22Rv1 (cell line): ENCODE data around the gene CARD11.

ENCODE experiments used
- H3K27ac ChIP-seq: fragments of 450-650 bp; 2 replicates; pipeline ENCODE4 v1.5.1; 2017
- CTCF ChIP-seq: fragments of 450-650 bp; IDR thresholded peaks from 2 replicates; pipeline ENCODE4 v1.5.1; 2017; ENCODE audit warnings: mild to moderate bottlenecking
- ZFX ChIP-seq: fragments of 450-650 bp; IDR thresholded peaks from 2 replicates; pipeline ENCODE4 v1.6.1; 2017; ENCODE audit warnings: antibody characterized with exemption, borderline replicate concordance

Gene CARD11

DNA sequence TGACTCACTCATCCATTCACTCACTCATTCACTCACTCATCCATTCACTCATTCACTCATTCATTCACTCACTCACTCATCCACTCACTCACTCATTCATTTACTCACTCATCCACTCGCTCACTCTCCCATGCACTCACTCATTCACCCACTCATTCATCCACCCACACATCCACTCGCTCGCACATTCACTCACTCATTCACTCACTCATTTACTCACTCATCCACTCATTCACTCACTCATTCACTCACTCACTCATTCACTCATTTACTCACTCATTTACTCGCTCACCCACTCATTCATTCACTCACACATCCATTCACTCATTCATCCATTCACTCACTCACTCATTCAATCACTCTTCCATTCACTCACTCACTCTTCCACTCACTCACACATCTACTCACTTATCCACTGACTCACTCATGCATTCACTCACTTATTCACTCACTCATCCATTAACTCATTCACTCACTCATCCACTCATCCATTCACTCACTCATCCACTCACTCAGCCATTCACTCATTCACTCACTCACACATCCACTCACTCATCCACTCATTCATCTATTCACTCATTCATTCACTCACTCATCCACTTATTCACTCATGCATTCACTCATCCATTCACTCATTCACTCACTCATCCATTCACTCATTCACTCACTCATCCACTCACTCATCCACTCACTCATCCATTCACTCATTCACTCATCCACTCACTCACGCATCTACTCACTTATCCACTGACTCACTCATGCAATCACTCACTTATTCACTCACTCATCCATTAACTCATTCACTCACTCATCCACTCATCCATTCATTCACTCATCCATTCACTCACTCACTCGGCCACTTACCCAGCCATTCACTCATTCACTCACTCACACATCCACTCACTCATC is 74.0 kb downstream of the CARD11 start:
- no peak overlapping the region for H3K27ac ChIP-seq
- no peak for TF ChIP-seq ZFX
- no peak for TF ChIP-seq CTCF

- TF ChIP-seq ZFX: no peak
- TF ChIP-seq CTCF: no peak
- no peak overlapping the region for H3K27ac ChIP-seq
Measured at GRCh38 chr7:2968616-2969397, 74.9 kb downstream of the CARD11 start.

- TF ChIP-seq ZFX (no peak), CTCF (no peak)
Measured at GRCh38 chr7:2968176-2968575, 75.5 kb downstream of the CARD11 start.

GRCh38 chr7:2967705-2968104 is 76.0 kb downstream of the CARD11 start:
- no peak for TF ChIP-seq ZFX
- TF ChIP-seq CTCF: no peak

More at GRCh38 chr7:2968176-2968575, 75.5 kb downstream of the CARD11 start:
- H3K27ac ChIP-seq: no peak overlapping the region

GRCh38 chr7:2967253-2967652 is 76.4 kb downstream of the CARD11 start:
- TF ChIP-seq ZFX (no peak), CTCF (no peak)
- H3K27ac ChIP-seq: no peak overlapping the region

More at GRCh38 chr7:2967705-2968104, 76.0 kb downstream of the CARD11 start:
- no peak overlapping the region for H3K27ac ChIP-seq

DNA sequence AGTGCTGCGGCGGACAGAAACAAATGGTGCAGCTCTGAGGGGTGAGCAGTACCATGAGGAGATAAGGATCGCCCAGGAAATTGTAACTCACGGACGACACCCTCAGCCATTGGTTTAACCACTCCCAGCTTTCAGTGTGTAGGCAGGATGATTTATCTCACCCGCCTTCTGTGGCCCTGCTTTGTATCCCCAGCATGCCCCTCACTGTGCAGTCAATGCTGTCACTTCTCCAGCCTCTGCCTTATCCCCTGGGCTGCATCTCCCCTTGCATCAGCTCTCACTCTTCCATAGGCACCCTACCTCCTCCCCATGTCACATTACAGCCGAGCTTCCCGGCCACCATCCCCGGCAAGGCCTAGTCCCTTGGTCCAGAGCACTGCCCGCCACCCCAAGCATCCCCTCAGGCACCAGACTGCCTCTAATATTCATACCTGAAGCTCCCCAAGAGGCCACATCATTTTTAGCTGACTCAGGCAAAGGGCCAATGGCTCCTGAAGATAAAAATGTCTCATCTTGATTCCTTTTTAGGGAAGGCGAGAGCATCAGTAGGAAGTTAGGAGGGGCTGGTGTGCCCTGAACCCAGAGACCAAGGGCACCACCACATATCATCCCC is 77.1 kb downstream of the CARD11 start:
- TF ChIP-seq ZFX: no peak
- TF ChIP-seq CTCF: no peak

More for the DNA sequence above, 77.1 kb downstream of the CARD11 start:
- H3K27ac ChIP-seq: no peak overlapping the region
